Esophagus muscularis mucosa (tissue), 4 donors: ENCODE results near the gene STAP2. TPM values are rescaled to one million over a fixed set of nuclear protein-coding genes. Genes with fewer than 3 reads are reported as not detected.

Experiments
- DNase-seq: peaks from one replicate; pipeline ENCODE4 v3.0.0-alpha.2; 2017; ENCODE audit errors: extremely low spot score
- H3K27ac ChIP-seq, 4 donors: fragments of 200-600 bp; sonication (generic); replicated peaks in 1 of 4; 1 replicate in 3 of 4; 2 replicates in 1 of 4; pipeline ENCODE4 v1.5.1; 2016 to 2019; ENCODE audit warnings: mild to moderate bottlenecking in 1 of 4
- H3K27me3 ChIP-seq, 4 donors: fragments of 200-600 bp; sonication (generic); one replicate each; pipeline versions ENCODE4 v1.5.1 to v1.6.0; 2016 to 2019
- H3K36me3 ChIP-seq, 4 donors: fragments of 200-600 bp; sonication (generic); one replicate each; pipeline ENCODE4 v1.5.1; 2016 to 2019
- H3K4me1 ChIP-seq, 4 donors: fragments of 200-600 bp; sonication (generic); one replicate each; pipeline ENCODE4 v1.5.1; 2016 to 2019
- H3K4me3 ChIP-seq, 4 donors: fragments of 200-600 bp; sonication (generic); 1 replicate in 2 of 4; 2 replicates in 2 of 4; pipeline ENCODE4 v1.5.1; 2016 to 2019; ENCODE audit warnings: mild to moderate bottlenecking in 4 of 4, moderate library complexity in 1 of 4
- H3K9me3 ChIP-seq, 4 donors: fragments of 200-600 bp; sonication (generic); 1 replicate in 3 of 4; 2 replicates in 1 of 4; pipeline ENCODE4 v1.5.1; 2016 to 2019
- EP300 ChIP-seq: sonication (generic); formaldehyde crosslinking; IDR thresholded peaks from one replicate; pipeline ENCODE4 v1.6.1; 2017; ENCODE audit warnings: antibody characterized with exemption
- POLR2A ChIP-seq: fragments of 450-650 bp; IDR thresholded peaks from one replicate; pipeline ENCODE4 v1.6.1; 2017; ENCODE audit warnings: antibody characterized with exemption, moderate library complexity, mild to moderate bottlenecking, low read depth
- POLR2AphosphoS5 ChIP-seq, 2 donors: sonication (generic); formaldehyde crosslinking; IDR thresholded peaks; one replicate each; pipeline ENCODE4 v1.6.1; 2017; ENCODE audit warnings: antibody characterized with exemption in 2 of 2
- WGBS: methylation state at CpG from one replicate; pipeline ENCODE4 v1.1.5; 2018; 5-methylcytosine and 5-hydroxymethylcytosine counted together
- intact Hi-C: fragments of 100-400 bp; cut with DNase I; formaldehyde crosslinking; loops from one replicate; pipeline ENCODE4 v1.15.1; 2023
- total RNA-seq, 4 donors: library from RNA; depleted of rRNA; stranded (reverse); fragments of >200 nt; gene quantifications; one replicate each; pipeline versions ENCODE4 v1.1.0 to v1.2.1, GENCODE V29; 2016
- TF ChIP-seq, protein P1 (sequence below), 3 experiments: fragments of 200-600 bp in 2 of 3; fragments of 450-650 bp in 1 of 3; sonication (generic) in 2 of 3; IDR thresholded peaks; one replicate each; pipeline ENCODE4 v1.5.1; 2017 to 2019; ENCODE audit warnings: antibody characterized with exemption in 3 of 3, mild to moderate bottlenecking in 2 of 3, moderate library complexity in 1 of 3

Gene STAP2
- total RNA-seq, 4 donors from 2014 or later: 0.52 to 3.3 (median 1.7) TPM; not detected in 1

DNA sequence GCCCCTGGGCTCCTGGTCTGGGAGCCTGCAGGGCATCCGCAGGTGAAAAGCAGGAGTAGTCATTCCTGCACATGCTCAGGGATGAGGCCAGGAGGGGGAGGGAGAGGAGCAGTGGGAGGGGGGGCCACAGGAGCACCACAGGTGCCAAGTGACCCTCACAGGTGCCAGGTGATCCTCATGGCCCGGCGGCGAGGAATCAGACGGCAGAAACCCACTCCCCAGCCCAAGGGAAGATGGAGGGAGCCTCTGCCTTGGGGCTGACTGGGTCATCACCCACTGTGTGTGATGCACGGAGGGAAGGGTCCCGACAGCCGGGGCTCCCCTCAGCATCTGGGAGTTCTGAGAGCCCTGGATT lies 34.4 kb upstream of the STAP2 start:
- 90% methylated on average over 7 of the region's 8 CpGs for WGBS
- Histone ChIP-seq H3K9me3 (no peaks in the 10 kb centered on the region), H3K4me1 (peaks cover 96 to 100% (median 99%) of the 10 kb centered on the region in 4 donors), H3K36me3 (peaks cover 0 to 7% (median 0%) of the 10 kb centered on the region in 4 donors), H3K27ac (peak overlapping the region; percentile 78 to 91 (median 86)), H3K4me3 (no peak overlapping the region), H3K27me3 (no peaks in the 10 kb centered on the region)
- TF ChIP-seq, protein P1, sequence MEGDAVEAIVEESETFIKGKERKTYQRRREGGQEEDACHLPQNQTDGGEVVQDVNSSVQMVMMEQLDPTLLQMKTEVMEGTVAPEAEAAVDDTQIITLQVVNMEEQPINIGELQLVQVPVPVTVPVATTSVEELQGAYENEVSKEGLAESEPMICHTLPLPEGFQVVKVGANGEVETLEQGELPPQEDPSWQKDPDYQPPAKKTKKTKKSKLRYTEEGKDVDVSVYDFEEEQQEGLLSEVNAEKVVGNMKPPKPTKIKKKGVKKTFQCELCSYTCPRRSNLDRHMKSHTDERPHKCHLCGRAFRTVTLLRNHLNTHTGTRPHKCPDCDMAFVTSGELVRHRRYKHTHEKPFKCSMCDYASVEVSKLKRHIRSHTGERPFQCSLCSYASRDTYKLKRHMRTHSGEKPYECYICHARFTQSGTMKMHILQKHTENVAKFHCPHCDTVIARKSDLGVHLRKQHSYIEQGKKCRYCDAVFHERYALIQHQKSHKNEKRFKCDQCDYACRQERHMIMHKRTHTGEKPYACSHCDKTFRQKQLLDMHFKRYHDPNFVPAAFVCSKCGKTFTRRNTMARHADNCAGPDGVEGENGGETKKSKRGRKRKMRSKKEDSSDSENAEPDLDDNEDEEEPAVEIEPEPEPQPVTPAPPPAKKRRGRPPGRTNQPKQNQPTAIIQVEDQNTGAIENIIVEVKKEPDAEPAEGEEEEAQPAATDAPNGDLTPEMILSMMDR (IDR thresholded peaks at IDR 0.05): no peak
- TF ChIP-seq EP300 (no peak), POLR2AphosphoS5 (IDR thresholded peaks at IDR 0.05) (no peak), POLR2A (no peak)
- intact Hi-C loops: no loop called here
- DNase-seq: no peak

DNA sequence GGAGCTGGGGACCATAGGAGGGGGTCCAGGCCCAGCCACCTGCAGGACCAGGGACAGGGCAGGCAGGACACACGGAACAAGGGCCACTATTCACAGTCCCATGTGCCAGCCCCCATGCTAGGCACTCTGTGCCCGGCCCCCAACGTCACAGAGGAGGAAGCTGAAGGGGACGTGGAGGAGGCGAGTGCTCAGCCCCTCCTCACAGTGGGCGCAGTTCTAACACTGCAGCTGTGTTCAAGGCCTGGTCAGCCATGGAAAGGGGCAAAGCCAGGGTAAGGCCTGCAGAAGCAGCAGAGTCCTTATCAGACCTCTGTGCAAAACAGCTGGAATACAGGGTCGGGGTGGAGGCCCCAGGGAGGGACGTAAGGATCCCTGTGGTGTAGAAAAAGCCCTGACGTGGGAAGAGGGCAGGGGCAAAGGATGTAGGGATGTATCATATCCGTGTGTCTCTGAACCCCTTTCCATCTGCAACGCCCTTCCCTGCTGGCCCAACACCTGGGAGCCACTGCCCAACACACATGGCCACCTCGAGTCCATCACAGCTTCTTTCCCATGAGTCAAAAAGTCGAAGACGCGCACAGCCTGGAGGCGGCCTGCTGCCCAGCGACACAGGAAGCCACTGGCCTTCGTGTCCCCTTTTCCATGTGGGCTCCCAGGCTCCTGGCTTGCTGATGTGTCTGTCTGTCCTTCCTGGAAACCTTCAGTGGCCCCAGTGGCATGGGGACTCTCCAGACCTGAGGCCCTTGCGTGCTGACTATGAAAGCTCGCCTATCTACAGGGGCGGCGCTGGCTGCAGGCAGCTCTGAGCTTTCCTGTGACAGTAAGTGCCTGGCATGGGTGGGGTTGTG lies 33.8 kb upstream of the STAP2 start:
- Histone ChIP-seq H3K9me3 (no peaks in the 10 kb centered on the region), H3K4me1 (peaks cover 99 to 100% (median 100%) of the 10 kb centered on the region in 4 donors), H3K4me3 (no peak overlapping the region), H3K27me3 (no peaks in the 10 kb centered on the region), H3K27ac (peak overlapping the region; percentile 78 to 91 (median 86)), H3K36me3 (peaks cover 0 to 12% (median 0%) of the 10 kb centered on the region in 4 donors)
- TF ChIP-seq, protein P1 (IDR thresholded peaks at IDR 0.05): no peak
- TF ChIP-seq POLR2A (no peak), POLR2AphosphoS5 (IDR thresholded peaks at IDR 0.05) (no peak), EP300 (no peak)
- 85% methylated on average over 15 of the region's 22 CpGs for WGBS
- DNase-seq: no peak
- intact Hi-C loops: no loop called here

DNA sequence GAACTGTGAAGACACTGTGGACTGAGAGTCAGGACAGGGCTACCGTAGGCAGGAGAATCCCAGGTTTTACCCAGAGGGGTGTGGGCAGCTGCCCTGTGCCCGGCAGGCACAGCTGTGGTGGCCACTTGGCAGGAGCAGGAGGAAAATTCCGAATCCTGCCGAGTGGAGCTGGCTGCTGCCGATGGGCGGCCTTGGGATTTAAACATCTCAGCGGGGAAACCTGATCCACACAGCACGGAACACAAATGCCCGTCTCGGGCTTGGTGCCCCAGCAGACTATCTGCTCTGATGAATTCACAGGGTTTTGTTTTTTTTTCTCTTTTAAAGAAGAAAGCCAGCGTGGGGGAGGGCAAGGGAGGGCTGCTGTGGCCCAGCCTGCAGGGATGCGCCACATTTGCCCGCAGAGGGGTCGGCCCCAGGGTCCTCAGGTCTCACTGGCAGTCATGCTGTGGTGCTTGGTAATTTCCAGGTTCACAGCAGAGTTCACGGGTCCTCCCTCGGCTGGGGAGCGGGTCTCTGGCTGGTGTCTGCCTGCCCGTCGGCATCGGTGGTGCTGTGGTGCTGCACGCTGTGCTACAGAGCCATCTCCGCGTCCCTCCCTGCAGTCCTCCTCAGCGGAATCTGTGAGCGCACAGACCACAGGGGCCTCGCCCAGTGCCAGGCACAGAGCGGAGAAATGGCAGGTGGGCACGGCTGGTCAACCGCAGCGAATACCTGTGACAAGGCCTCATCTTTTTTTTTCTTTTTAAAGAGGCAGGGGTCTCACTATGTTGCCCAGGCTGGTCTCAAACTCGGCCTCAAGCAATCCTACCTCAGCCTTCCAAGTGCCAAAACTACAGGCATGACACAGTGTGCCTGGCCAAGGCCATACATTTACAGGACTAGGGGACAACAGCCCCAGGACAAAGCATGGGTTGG lies 32.9 kb upstream of the STAP2 start:
- H3K36me3 ChIP-seq: peaks cover 0 to 16% (median 7%) of the 10 kb centered on the region in 4 donors
- H3K4me3 ChIP-seq: no peak overlapping the region
- intact Hi-C loops: no loop called here
- DNase-seq: no peak
- TF ChIP-seq, protein P1 (IDR thresholded peaks at IDR 0.05): no peak
- TF ChIP-seq POLR2A (no peak), POLR2AphosphoS5 (IDR thresholded peaks at IDR 0.05) (no peak), EP300 (no peak)
- peaks cover 90 to 97% (median 93%) of the 10 kb centered on the region in 4 donors for H3K4me1 ChIP-seq
- 76% methylated on average over 26 of the region's 31 CpGs for WGBS
- H3K27ac ChIP-seq: peak overlapping the region; percentile 54 to 91 (median 83)
- no peaks in the 10 kb centered on the region for H3K27me3 ChIP-seq
- H3K9me3 ChIP-seq: no peaks in the 10 kb centered on the region

DNA sequence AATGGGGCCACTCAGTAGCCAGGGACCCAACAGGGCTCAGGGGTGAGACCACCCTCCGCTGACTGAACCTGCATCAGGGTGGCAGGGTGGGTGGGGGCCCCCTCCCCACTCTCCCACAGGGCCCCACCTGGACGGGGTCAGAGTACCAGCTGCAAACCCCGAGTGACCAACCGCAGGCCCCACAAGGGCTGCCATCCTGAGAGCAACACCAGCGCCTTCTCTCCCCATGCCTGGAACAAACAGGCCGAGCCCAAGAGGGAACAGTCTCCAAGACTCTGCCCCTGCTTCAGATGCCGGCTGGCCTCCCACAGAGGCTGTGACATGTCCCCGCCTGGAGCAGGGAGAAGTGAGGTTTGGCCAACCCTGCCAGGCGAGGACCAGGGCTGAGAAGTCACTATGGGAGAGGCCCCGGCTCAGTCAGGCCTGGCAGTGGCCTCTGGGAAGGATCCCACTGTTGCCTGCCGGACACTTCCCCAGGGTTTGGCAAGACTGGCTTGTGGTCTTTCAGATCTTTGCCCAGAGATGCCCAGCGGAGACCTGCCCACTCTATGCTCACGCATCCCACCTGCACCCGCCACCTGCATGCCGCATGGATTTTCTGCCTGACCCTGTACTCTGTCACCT lies 31.9 kb upstream of the STAP2 start:
- Histone ChIP-seq H3K27me3 (no peaks in the 10 kb centered on the region), H3K4me1 (peaks cover 80 to 88% (median 83%) of the 10 kb centered on the region in 4 donors), H3K9me3 (no peaks in the 10 kb centered on the region), H3K4me3 (peak overlapping the region in 1 of 4 donors; percentile 26), H3K27ac (peak overlapping the region; percentile 54 to 91 (median 83)), H3K36me3 (peaks cover 8 to 26% (median 16%) of the 10 kb centered on the region in 4 donors)
- DNase-seq: no peak
- no peak for TF ChIP-seq POLR2A
- TF ChIP-seq POLR2AphosphoS5 (IDR thresholded peaks at IDR 0.05): no peak
- TF ChIP-seq, protein P1 (IDR thresholded peaks at IDR 0.05): no peak
- no peak for TF ChIP-seq EP300
- 86% methylated on average over 8 of the region's 15 CpGs for WGBS
- intact Hi-C loops: loop anchor here (1.0 kb wide), 1 partner anchor 25 kb away; no protein-coding TSS in a partner anchor
